H1 (cell line): ENCODE data around the gene DDB1. TPM values are rescaled to one million over a fixed set of nuclear protein-coding genes. Genes with fewer than 3 reads are reported as not detected.

Experiments used
- CTCF ChIA-PET: fragments of 300-600 bp; sonication (Branson Sonifier 250); formaldehyde crosslinking; loops from one replicate; lab custom pipeline; 2021; ENCODE audit not compliant: partially characterized antibody; lab: Charles Lee
- POLR2A ChIA-PET: fragments of 300-600 bp; sonication (Branson Sonifier 250); formaldehyde crosslinking; loops from one replicate; lab custom pipeline; 2021; ENCODE audit warnings: inconsistent platforms; ENCODE audit not compliant: partially characterized antibody; lab: Charles Lee
- DNase-seq, 2 experiments: peaks; one replicate each; pipeline versions ENCODE4 v3.0.0 to v3.0.0-alpha.2; 2010 to 2022; ENCODE audit warnings: low spot score in 2 of 2, low read depth in 1 of 2, mixed read lengths in 1 of 2
- FAIRE-seq: peaks from 2 replicates; lab custom pipeline; 2011; peaks lifted over from hg19 to GRCh38; lab: Jason Lieb, UNC
- H2AFZ ChIP-seq: 2 replicates; pipeline ENCODE4 v1.8.1; 2012; ENCODE audit warnings: low read length, inconsistent platforms
- H2AK5ac ChIP-seq: 2 replicates; pipeline ENCODE4 v1.6.1; 2013; ENCODE audit warnings: low read depth, low read length
- H2BK120ac ChIP-seq: replicated peaks from 2 replicates; pipeline ENCODE3; 2013; ENCODE audit warnings: low read depth, low read length, inconsistent platforms
- H2BK12ac ChIP-seq: 2 replicates; pipeline ENCODE4 v1.6.1; 2013; ENCODE audit warnings: low read depth, low read length
- H2BK15ac ChIP-seq: 2 replicates; pipeline ENCODE4 v1.6.1; 2013; ENCODE audit warnings: low read length
- H2BK20ac ChIP-seq: 2 replicates; pipeline ENCODE4 v1.6.1; 2013; ENCODE audit warnings: low read length
- H2BK5ac ChIP-seq: 2 replicates; pipeline ENCODE4 v1.6.1; 2013; ENCODE audit warnings: low read depth, low read length
- H3K14ac ChIP-seq: 2 replicates; pipeline ENCODE4 v1.6.1; 2013; ENCODE audit warnings: inconsistent platforms; ENCODE audit not compliant: insufficient read length
- H3K18ac ChIP-seq: 2 replicates; pipeline ENCODE4 v1.6.1; 2013; ENCODE audit warnings: low read length; ENCODE audit errors: extremely low read depth
- H3K23ac ChIP-seq: 2 replicates; pipeline ENCODE4 v1.6.1; 2013; ENCODE audit warnings: inconsistent platforms; ENCODE audit not compliant: insufficient read length
- H3K23me2 ChIP-seq: 2 replicates; pipeline ENCODE4 v1.6.1; 2013; ENCODE audit warnings: low read depth, low read length
- H3K27ac ChIP-seq: 2 replicates; pipeline ENCODE4 v1.6.1; 2011; ENCODE audit warnings: low read depth, low read length, inconsistent platforms
- H3K27me3 ChIP-seq, 4 experiments: replicated peaks in 1 of 4; 1 replicate in 1 of 4; 2 replicates in 3 of 4; pipeline versions ENCODE4 v1.6.1 to v1.8.1; 2011 to 2013; ENCODE audit warnings: low read length in 3 of 4, mild to moderate bottlenecking in 3 of 4, inconsistent platforms in 2 of 4, mixed read lengths in 2 of 4, moderate library complexity in 1 of 4; ENCODE audit not compliant: control insufficient read depth in 3 of 4, insufficient read depth in 3 of 4; ENCODE audit errors: extremely low read depth in 1 of 4
- H3K36me3 ChIP-seq, 4 experiments: 2 replicates each; pipeline versions ENCODE4 v1.6.1 to v1.8.1; 2011 to 2013; ENCODE audit warnings: mild to moderate bottlenecking in 4 of 4, low read length in 3 of 4, moderate library complexity in 2 of 4, control low read depth in 1 of 4, inconsistent platforms in 1 of 4; ENCODE audit not compliant: insufficient read depth in 4 of 4, control insufficient read depth in 2 of 4
- H3K4ac ChIP-seq: replicated peaks from 2 replicates; pipeline ENCODE3; 2013; ENCODE audit warnings: low read length, low read depth, mixed read lengths, inconsistent platforms; ENCODE audit not compliant: insufficient read length
- H3K4me1 ChIP-seq, 4 experiments: replicated peaks in 1 of 4; 1 replicate in 1 of 4; 2 replicates in 3 of 4; pipeline versions ENCODE4 v1.6.1 to v1.8.1; 2011 to 2013; ENCODE audit warnings: low read length in 3 of 4, inconsistent platforms in 2 of 4, mixed read lengths in 1 of 4; ENCODE audit not compliant: insufficient read depth in 4 of 4, control insufficient read depth in 3 of 4
- H3K4me2 ChIP-seq, 2 experiments: 2 replicates each; pipeline versions ENCODE4 v1.6.1 to v1.8.1; 2011 to 2013; ENCODE audit warnings: low read depth in 2 of 2, low read length in 2 of 2, control low read depth in 1 of 2, inconsistent platforms in 1 of 2, mild to moderate bottlenecking in 1 of 2; ENCODE audit not compliant: insufficient read depth in 1 of 2
- H3K4me3 ChIP-seq, 4 experiments: fragments of 200-600, 300-600 bp in 1 of 4; sonication (generic), shearing (Covaris generic), sonication (Bioruptor Twin) in 1 of 4; 2 replicates each; pipeline versions ENCODE4 v1.5.1 to v1.8.1; 2011 to 2016; ENCODE audit warnings: low read length in 4 of 4, low read depth in 3 of 4, control low read depth in 2 of 4, inconsistent platforms in 2 of 4, mild to moderate bottlenecking in 2 of 4, mixed read lengths in 1 of 4, moderate library complexity in 1 of 4; ENCODE audit not compliant: insufficient read depth in 2 of 4; ENCODE audit errors: extremely low read depth in 1 of 4
- H3K56ac ChIP-seq: replicated peaks from 2 replicates; pipeline ENCODE3; 2013; ENCODE audit warnings: low read depth, mild to moderate bottlenecking, mixed read lengths, low read length, inconsistent platforms; ENCODE audit not compliant: insufficient read length
- H3K79me1 ChIP-seq: 2 replicates; pipeline ENCODE4 v1.6.1; 2013; ENCODE audit warnings: low read depth, low read length, control low read depth
- H3K79me2 ChIP-seq, 2 experiments: 2 replicates each; pipeline versions ENCODE4 v1.6.1 to v1.8.1; 2012 to 2013; ENCODE audit warnings: low read length in 2 of 2, mild to moderate bottlenecking in 2 of 2, inconsistent platforms in 1 of 2; ENCODE audit not compliant: insufficient read depth in 2 of 2, control insufficient read depth in 1 of 2
- H3K9ac ChIP-seq, 4 experiments: replicated peaks in 1 of 4; 1 replicate in 1 of 4; 2 replicates in 3 of 4; pipeline versions ENCODE4 v1.6.1 to v1.8.1; 2011 to 2013; ENCODE audit warnings: low read depth in 3 of 4, low read length in 3 of 4, control low read depth in 2 of 4, mild to moderate bottlenecking in 2 of 4, moderate library complexity in 2 of 4, inconsistent platforms in 1 of 4; ENCODE audit errors: extremely low read depth in 1 of 4
- H3K9me3 ChIP-seq, 2 experiments: 2 replicates each; pipeline versions ENCODE4 v1.6.1 to v1.8.1; 2012 to 2013; ENCODE audit warnings: mild to moderate bottlenecking in 2 of 2, moderate library complexity in 2 of 2, control low read depth in 1 of 2, inconsistent platforms in 1 of 2, low read depth in 1 of 2, low read length in 1 of 2, mixed read lengths in 1 of 2; ENCODE audit not compliant: insufficient read depth in 2 of 2
- H4K20me1 ChIP-seq, 2 experiments: replicated peaks in 1 of 2; 2 replicates each; pipeline versions ENCODE3 to v1.8.1; 2011 to 2013; ENCODE audit warnings: inconsistent platforms in 2 of 2, low read length in 2 of 2, mild to moderate bottlenecking in 1 of 2; ENCODE audit not compliant: insufficient read depth in 2 of 2, control insufficient read depth in 1 of 2
- H4K5ac ChIP-seq: 2 replicates; pipeline ENCODE4 v1.6.1; 2013; ENCODE audit warnings: low read length, low read depth, mixed read lengths, inconsistent platforms; ENCODE audit not compliant: insufficient read length
- H4K8ac ChIP-seq: 2 replicates; pipeline ENCODE4 v1.8.0; 2013; ENCODE audit warnings: mild to moderate bottlenecking, moderate library complexity, low read length, inconsistent platforms; ENCODE audit not compliant: insufficient read depth; ENCODE audit errors: extremely low read depth
- H4K91ac ChIP-seq: replicated peaks from 2 replicates; pipeline ENCODE3; 2013; ENCODE audit warnings: low read length, mixed read lengths, inconsistent platforms; ENCODE audit not compliant: insufficient read length
- BCL11A ChIP-seq, 2 experiments: IDR thresholded peaks; one replicate each; pipeline ENCODE4 v1.6.1; 2011; ENCODE audit warnings: low read depth in 2 of 2, low read length in 2 of 2, mild to moderate bottlenecking in 2 of 2
- BRCA1 ChIP-seq: IDR thresholded peaks from 2 replicates; pipeline ENCODE4 v1.6.1; 2012; ENCODE audit warnings: low read depth, low read length, improper control_type of control experiment
- E2F6 ChIP-seq: IDR thresholded peaks from 2 replicates; pipeline ENCODE4 v1.6.1; 2012; ENCODE audit warnings: inconsistent platforms
- EGR1 ChIP-seq: IDR thresholded peaks from 2 replicates; pipeline ENCODE4 v1.6.1; 2011; ENCODE audit warnings: low read depth, low read length, borderline replicate concordance
- KDM1A ChIP-seq: fragments of 200-600, 300-600 bp; sonication (generic); IDR thresholded peaks from 2 replicates; pipeline ENCODE4 v1.7.1; 2016; ENCODE audit warnings: mild to moderate bottlenecking, low read length, borderline replicate concordance
- NRF1 ChIP-seq: IDR thresholded peaks from 2 replicates; pipeline ENCODE4 v1.6.1; 2011; ENCODE audit warnings: mild to moderate bottlenecking, low read depth, low read length, improper control_type of control experiment
- SAP30 ChIP-seq: fragments of 300-600 bp; sonication (generic); IDR thresholded peaks from 2 replicates; pipeline ENCODE4 v1.7.1; 2012; ENCODE audit warnings: low read length, moderate library complexity, mild to moderate bottlenecking, inconsistent platforms; ENCODE audit not compliant: insufficient read depth, insufficient replicate concordance
- SP1 ChIP-seq: IDR thresholded peaks from 2 replicates; pipeline ENCODE4 v1.6.1; 2011; ENCODE audit warnings: low read depth, low read length
- SP2 ChIP-seq: IDR thresholded peaks from 2 replicates; pipeline ENCODE4 v1.6.1; 2012; ENCODE audit warnings: mild to moderate bottlenecking, low read length, inconsistent platforms
- TAF7 ChIP-seq: optimal IDR thresholded peaks from 2 replicates; pipeline ENCODE3; 2011; ENCODE audit warnings: low read depth, mild to moderate bottlenecking, inconsistent platforms, low read length, moderate library complexity, borderline replicate concordance
- TEAD4 ChIP-seq: IDR thresholded peaks from 2 replicates; pipeline ENCODE4 v1.6.1; 2012; ENCODE audit warnings: low read depth, low read length, inconsistent platforms, mixed read lengths
- WGBS, 2 experiments: shearing (Covaris generic) in 1 of 2; methylation state at CpG; one replicate each; pipeline versions ENCODE4 v1.1.6 to v1.1.7; 2013 to 2015; ENCODE audit warnings: low lambda C conversion rate in 2 of 2, mixed read lengths in 2 of 2, inconsistent platforms in 1 of 2, low coverage in 1 of 2, missing lambda C conversion rate in 1 of 2; ENCODE audit not compliant: insufficient replicate concordance in 2 of 2, insufficient coverage in 1 of 2, insufficient read length in 1 of 2; ENCODE audit errors: extremely low coverage in 1 of 2, missing lambda C conversion rate in 1 of 2; 5-methylcytosine and 5-hydroxymethylcytosine counted together
- polyA plus RNA-seq, 7 experiments: library from polyadenylated mRNA; depleted of rRNA in 3 of 7; stranded (reverse) in 5 of 7; unstranded in 2 of 7; fragments of >200 nt in 5 of 7; fragments of 200-250 nt in 2 of 7; gene quantifications; 1 replicate in 5 of 7; 2 replicates in 1 of 7; 4 replicates in 1 of 7; pipeline versions ENCODE4 v1.2.1 to v1.2.3, GENCODE V29; 2011 to 2013; ENCODE audit warnings: missing spikeins in 2 of 7, mixed read lengths in 2 of 7
- total RNA-seq: library from RNA; stranded (reverse); fragmentation: NEBNext Ultra II Directional; extraction: Animal tissue kit (Norgen Biotek cat#: 25700); gene quantifications from 2 replicates; pipeline ENCODE4 v1.2.1, GENCODE V29; 2021

DDB1 gene
- total and polyA plus RNA-seq, 2 of the 8 experiments (the other 6 are each of a cell fraction or from before 2014, with no cell fraction given): 275 to 306 TPM

- peaks cover 37 to 75% (median 67%) of the 10 kb centered on the region in 4 experiments for H3K36me3 ChIP-seq
- H3K23me2 ChIP-seq: no peaks in the 10 kb centered on the region
- no peak overlapping the region for H3K4me2 ChIP-seq
- H3K4me3 ChIP-seq: no peak overlapping the region
- no peaks in the 10 kb centered on the region for H3K27me3 ChIP-seq
- H2BK5ac ChIP-seq: no peak overlapping the region
- DNase-seq (no peak), FAIRE-seq (no peak)
- WGBS, 2 experiments: 95% methylated on average over 2 of the region's 2 CpGs; no CpG with 5 or more reads in 1 of the 2 experiments
- no peak overlapping the region for H3K27ac ChIP-seq
- no peak overlapping the region for H4K5ac ChIP-seq
- H2AK5ac ChIP-seq: no peak overlapping the region
- H3K79me2 ChIP-seq: no peaks in the 10 kb centered on the region
- no peak overlapping the region for H4K91ac ChIP-seq
- H3K4ac ChIP-seq: no peak overlapping the region
- no peak overlapping the region for H3K9ac ChIP-seq
- H4K8ac ChIP-seq: no peak overlapping the region
- ChIA-PET POLR2A (interaction anchor here (0.9 to 2.5 kb wide), 5 partner anchors 16 to 47 kb away, joined by 3 to 8 read pairs (median 3); partner anchors contain the start of genes CYB561A3 and TMEM138), CTCF (interaction anchor here (1.1 to 1.3 kb wide), 2 partner anchors 14 to 25 kb away, joined by 3 read pairs; no protein-coding TSS in a partner anchor)
- no peak overlapping the region for H2BK20ac ChIP-seq
- no peak overlapping the region for H3K18ac ChIP-seq
- H2BK15ac ChIP-seq: no peak overlapping the region
- H3K4me1 ChIP-seq: no peaks in the 10 kb centered on the region
- H3K79me1 ChIP-seq: no peaks in the 10 kb centered on the region
- TF ChIP-seq BCL11A (IDR thresholded peaks at IDR 0.05; ENCODE audit: low read depth in 2 of 2, low read length in 2 of 2) (no peak), SP2 (no peak), E2F6 (no peak), EGR1 (no peak), SAP30 (no peak), SP1 (no peak), BRCA1 (no peak), KDM1A (no peak), TAF7 (no peak), TEAD4 (no peak), NRF1 (no peak)
- no peaks in the 10 kb centered on the region for H3K9me3 ChIP-seq
- peaks cover 0 to 4% of the 10 kb centered on the region in 2 experiments for H4K20me1 ChIP-seq
- no peak overlapping the region for H3K56ac ChIP-seq
- H2BK120ac ChIP-seq: no peak overlapping the region
- H3K23ac ChIP-seq: no peak overlapping the region
- no peak overlapping the region for H2BK12ac ChIP-seq
- H3K14ac ChIP-seq: no peak overlapping the region
- H2AFZ ChIP-seq: no peak overlapping the region
These were observed 17.6 kb downstream of the DDB1 start for GRCh38 chr11:61315260-61315659.
